Thoracic aorta (tissue), 2 donors: ENCODE results near the gene USP30. TPM values are rescaled to one million over a fixed set of nuclear protein-coding genes. Genes with fewer than 3 reads are reported as not detected.

Experiments used
- ATAC-seq: fragments of 150-250 bp; one replicate; pipeline ENCODE4 v1.8.0; 2017; ENCODE audit warnings: low read depth; ENCODE audit not compliant: insufficient number of reproducible peaks, low FRiP score
- DNase-seq: peaks from one replicate; pipeline ENCODE4 v3.0.0-alpha.2; 2020; ENCODE audit warnings: low spot score
- H3K27ac ChIP-seq, 2 donors: fragments of 200-600 bp; sonication (generic); 1 replicate in 1 of 2; 2 replicates in 1 of 2; pipeline ENCODE4 v1.5.1; 2016; ENCODE audit warnings: mild to moderate bottlenecking in 2 of 2, moderate library complexity in 2 of 2
- H3K27me3 ChIP-seq: fragments of 200-600 bp; sonication (generic); replicated peaks from 2 replicates; pipeline ENCODE4 v1.6.0; 2016; ENCODE audit warnings: mild to moderate bottlenecking; ENCODE audit not compliant: insufficient read depth
- H3K36me3 ChIP-seq: fragments of 200-600 bp; sonication (generic); one replicate; pipeline ENCODE4 v1.5.1; 2016
- H3K4me1 ChIP-seq, 2 donors: fragments of 200-600 bp; sonication (generic); 1 replicate in 1 of 2; 2 replicates in 1 of 2; pipeline versions ENCODE4 v1.5.1 to v1.6.0; 2016; ENCODE audit warnings: low read depth in 2 of 2, mild to moderate bottlenecking in 1 of 2; ENCODE audit not compliant: control insufficient read depth in 1 of 2
- H3K4me3 ChIP-seq: fragments of 200-600 bp; sonication (generic); 2 replicates; pipeline ENCODE4 v1.5.1; 2016; ENCODE audit warnings: mild to moderate bottlenecking
- H3K9me3 ChIP-seq: fragments of 200-600 bp; sonication (generic); 2 replicates; pipeline ENCODE4 v1.5.1; 2016
- total RNA-seq, 2 donors: library from RNA; depleted of rRNA; stranded (reverse); fragments of >200 nt; gene quantifications; one replicate each; pipeline versions ENCODE4 v1.1.0 to v1.2.3, GENCODE V29; 2016
- TF ChIP-seq, protein P1 (sequence below): fragments of 200-600 bp; sonication (generic); IDR thresholded peaks from one replicate; pipeline ENCODE4 v1.5.1; 2019; ENCODE audit warnings: antibody characterized with exemption

Gene USP30
- total RNA-seq, 2 donors from 2014 or later, result 9.5 to 27.5 TPM

- DNase-seq (no peak), ATAC-seq (no peak)
- Histone ChIP-seq H3K4me1 (peaks cover 0 to 7% of the 10 kb centered on the region in 2 donors), H3K27ac (no peak overlapping the region), H3K9me3 (no peaks in the 10 kb centered on the region), H3K4me3 (no peak overlapping the region), H3K27me3 (no peaks in the 10 kb centered on the region), H3K36me3 (peaks cover 29% of the 10 kb centered on the region)
- TF ChIP-seq, protein P1, sequence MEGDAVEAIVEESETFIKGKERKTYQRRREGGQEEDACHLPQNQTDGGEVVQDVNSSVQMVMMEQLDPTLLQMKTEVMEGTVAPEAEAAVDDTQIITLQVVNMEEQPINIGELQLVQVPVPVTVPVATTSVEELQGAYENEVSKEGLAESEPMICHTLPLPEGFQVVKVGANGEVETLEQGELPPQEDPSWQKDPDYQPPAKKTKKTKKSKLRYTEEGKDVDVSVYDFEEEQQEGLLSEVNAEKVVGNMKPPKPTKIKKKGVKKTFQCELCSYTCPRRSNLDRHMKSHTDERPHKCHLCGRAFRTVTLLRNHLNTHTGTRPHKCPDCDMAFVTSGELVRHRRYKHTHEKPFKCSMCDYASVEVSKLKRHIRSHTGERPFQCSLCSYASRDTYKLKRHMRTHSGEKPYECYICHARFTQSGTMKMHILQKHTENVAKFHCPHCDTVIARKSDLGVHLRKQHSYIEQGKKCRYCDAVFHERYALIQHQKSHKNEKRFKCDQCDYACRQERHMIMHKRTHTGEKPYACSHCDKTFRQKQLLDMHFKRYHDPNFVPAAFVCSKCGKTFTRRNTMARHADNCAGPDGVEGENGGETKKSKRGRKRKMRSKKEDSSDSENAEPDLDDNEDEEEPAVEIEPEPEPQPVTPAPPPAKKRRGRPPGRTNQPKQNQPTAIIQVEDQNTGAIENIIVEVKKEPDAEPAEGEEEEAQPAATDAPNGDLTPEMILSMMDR, result no peak
These were observed 52.8 kb downstream of the USP30 start for GRCh38 chr12:109105176-109105575.

- no peak for DNase-seq
- peaks cover 11% of the 10 kb centered on the region for H3K36me3 ChIP-seq
These were observed 57.5 kb downstream of the USP30 start for GRCh38 chr12:109109746-109110350.

DNA sequence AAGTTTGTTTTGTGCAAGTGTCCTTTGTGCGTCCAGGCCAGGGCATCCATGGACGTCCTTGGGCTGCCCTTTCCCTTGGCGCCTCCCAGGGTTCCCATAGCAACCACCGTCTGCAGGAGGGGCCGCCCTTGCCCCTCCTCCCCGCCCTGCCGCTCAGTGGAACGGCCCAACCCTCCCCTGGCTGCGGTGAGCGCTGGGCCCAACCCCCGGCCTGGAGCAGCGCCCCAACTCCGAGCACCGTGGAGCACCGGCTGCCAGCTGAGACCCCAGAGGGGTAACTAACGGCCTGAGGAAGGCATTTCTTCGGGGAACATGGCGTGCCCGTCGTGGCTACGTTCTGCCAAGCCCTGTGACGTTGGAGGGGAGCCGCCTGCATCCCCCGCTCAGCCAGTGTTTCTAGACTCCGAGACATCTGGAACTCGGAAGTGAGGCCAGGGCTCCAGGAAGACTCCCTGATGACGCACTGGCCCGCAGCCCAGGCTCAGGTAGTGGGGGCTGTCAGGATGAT, 58.7 kb downstream of the USP30 start:
- DNase-seq (peak; percentile 76), ATAC-seq (peak; percentile 93)
- peak overlapping the region; percentile 85 for H3K4me3 ChIP-seq
- TF ChIP-seq, protein P1, result no peak
- peak overlapping the region; percentile 92 to 93 for H3K27ac ChIP-seq
- H3K9me3 ChIP-seq, result no peaks in the 10 kb centered on the region
- peaks cover 8% of the 10 kb centered on the region for H3K36me3 ChIP-seq
- H3K4me1 ChIP-seq, result peaks cover 12 to 40% of the 10 kb centered on the region in 2 donors
- no peaks in the 10 kb centered on the region for H3K27me3 ChIP-seq

More at GRCh38 chr12:109109746-109110350, 57.5 kb downstream of the USP30 start:
- Histone ChIP-seq H3K27me3 (no peaks in the 10 kb centered on the region), H3K4me1 (peaks cover 6 to 32% of the 10 kb centered on the region in 2 donors), H3K9me3 (no peaks in the 10 kb centered on the region), H3K4me3 (no peak overlapping the region), H3K27ac (peak overlapping the region in 1 of 2 donors; percentile 92)
- TF ChIP-seq, protein P1, result no peak
- ATAC-seq, result no peak

DNA sequence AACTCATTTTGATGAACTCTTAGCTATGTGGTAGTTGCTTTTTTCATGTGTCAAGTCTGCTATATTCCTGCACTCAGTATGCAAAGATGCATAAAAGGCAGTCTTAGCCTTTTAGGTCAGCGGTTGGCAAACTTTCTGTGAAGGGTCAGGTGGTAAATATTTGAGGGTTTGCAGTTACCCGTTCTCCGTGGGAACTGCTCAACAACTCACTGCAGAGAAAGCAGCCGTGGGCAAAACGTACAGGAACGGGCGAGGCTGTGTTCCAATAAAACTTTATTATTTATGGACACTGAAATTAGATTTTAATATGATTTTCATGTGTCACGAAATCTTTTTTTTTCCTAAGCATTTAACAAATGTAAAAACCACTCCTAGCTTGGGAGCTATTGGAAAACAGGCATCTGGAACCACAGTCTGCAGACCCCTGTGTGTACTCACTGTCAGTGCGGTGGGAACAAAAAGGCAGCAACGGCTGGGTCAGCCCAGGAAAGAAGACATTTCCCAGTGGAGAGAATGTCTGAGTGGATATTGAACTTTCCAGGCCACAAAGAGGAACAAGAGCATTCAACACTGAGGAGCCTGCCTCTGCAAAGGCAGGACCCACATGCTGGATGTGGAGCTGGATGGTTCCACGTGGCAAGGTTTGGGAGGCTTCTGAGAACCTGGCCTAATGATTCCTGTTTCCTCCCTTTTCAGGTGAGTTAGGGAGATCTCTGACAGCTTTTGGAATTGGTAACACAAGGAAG, 60.5 kb downstream of the USP30 start:
- no peaks in the 10 kb centered on the region for H3K27me3 ChIP-seq
- TF ChIP-seq, protein P1, result no peak
- no peaks in the 10 kb centered on the region for H3K9me3 ChIP-seq
- no peak overlapping the region for H3K27ac ChIP-seq
- peaks cover 5% of the 10 kb centered on the region for H3K36me3 ChIP-seq
- no peak for ATAC-seq
- no peak for DNase-seq
- peaks cover 15 to 50% of the 10 kb centered on the region in 2 donors for H3K4me1 ChIP-seq
- H3K4me3 ChIP-seq, result no peak overlapping the region

GRCh38 chr12:109113661-109114321, 61.4 kb downstream of the USP30 start:
- Histone ChIP-seq H3K27me3 (no peaks in the 10 kb centered on the region), H3K27ac (no peak overlapping the region), H3K4me3 (no peak overlapping the region), H3K9me3 (no peaks in the 10 kb centered on the region), H3K4me1 (peaks cover 15 to 50% of the 10 kb centered on the region in 2 donors), H3K36me3 (no peaks in the 10 kb centered on the region)
- TF ChIP-seq, protein P1, result no peak
- no peak for ATAC-seq
- no peak for DNase-seq
